GM23338 (cell line): ENCODE data around the gene UBE2G2. TPM values are rescaled to one million over a fixed set of nuclear protein-coding genes. Genes with fewer than 3 reads are reported as not detected.

Source experiments
- ATAC-seq: fragments of 200-7000 bp; cut with Tn5 transposase; 3 replicates; pipeline ENCODE4 v1.9.1; 2020
- DNase-seq: peaks from one replicate; pipeline ENCODE4 v3.0.0-alpha.2; 2015; ENCODE audit warnings: low spot score
- H2AFZ ChIP-seq: fragments of 200-600 bp; sonication (generic); 2 replicates; pipeline ENCODE4 v1.8.0; 2016; ENCODE audit warnings: antibody characterized with exemption, mild to moderate bottlenecking, moderate library complexity
- H3F3A ChIP-seq: fragments of 200-600 bp; sonication (generic); replicated peaks from 2 replicates; pipeline ENCODE4 v1.8.0; 2017; ENCODE audit warnings: antibody characterized with exemption, mixed run types, low read depth
- H3K27ac ChIP-seq: fragments of 200-600 bp; sonication (generic); 2 replicates; pipeline ENCODE4 v1.6.1; 2016; ENCODE audit warnings: low read depth
- H3K27me3 ChIP-seq: fragments of 200-600 bp; sonication (generic); 2 replicates; pipeline ENCODE4 v1.8.0; 2016; ENCODE audit warnings: mild to moderate bottlenecking, mixed run types, moderate library complexity; ENCODE audit not compliant: insufficient read depth
- H3K36me3 ChIP-seq: fragments of 200-600 bp; sonication (generic); 2 replicates; pipeline ENCODE4 v1.8.0; 2016; ENCODE audit warnings: mild to moderate bottlenecking; ENCODE audit not compliant: insufficient read depth
- H3K4me1 ChIP-seq: fragments of 200-600 bp; sonication (generic); 2 replicates; pipeline ENCODE4 v1.8.0; 2016; ENCODE audit warnings: mild to moderate bottlenecking, moderate library complexity; ENCODE audit not compliant: insufficient read depth
- H3K4me2 ChIP-seq: fragments of 200-600 bp; sonication (generic); 2 replicates; pipeline ENCODE4 v1.7.1; 2017; ENCODE audit warnings: mixed run types
- H3K4me3 ChIP-seq: fragments of 200-600 bp; sonication (generic); 2 replicates; pipeline ENCODE4 v1.6.1; 2016; ENCODE audit warnings: mixed run types
- H3K79me2 ChIP-seq: fragments of 200-600 bp; sonication (generic); replicated peaks from 2 replicates; pipeline ENCODE4 v1.8.0; 2017; ENCODE audit warnings: mild to moderate bottlenecking; ENCODE audit not compliant: insufficient read depth
- H3K9me2 ChIP-seq: fragments of 200-600 bp; sonication (generic); 2 replicates; pipeline ENCODE4 v1.8.0; 2017; ENCODE audit not compliant: insufficient read depth
- H4K20me1 ChIP-seq: fragments of 200-600 bp; sonication (generic); replicated peaks from 2 replicates; pipeline ENCODE4 v1.8.0; 2017; ENCODE audit warnings: mild to moderate bottlenecking; ENCODE audit not compliant: insufficient read depth
- H3K27ac Mint-ChIP-seq: 2 replicates; pipeline ENCODE4 v1.8.0; 2020; ENCODE audit warnings: inconsistent platforms, mild to moderate bottlenecking, moderate library complexity, mixed read lengths
- H3K27me3 Mint-ChIP-seq: 3 replicates; pipeline ENCODE4 v1.8.0; 2022; ENCODE audit warnings: low read depth, mild to moderate bottlenecking, moderate library complexity, mixed read lengths, inconsistent platforms; ENCODE audit not compliant: insufficient read depth, poor library complexity
- H3K36me3 Mint-ChIP-seq: 3 replicates; pipeline ENCODE4 v1.8.0; 2021; ENCODE audit warnings: low read depth, mild to moderate bottlenecking, inconsistent platforms, moderate library complexity, mixed read lengths
- H3K4me1 Mint-ChIP-seq: 3 replicates; pipeline ENCODE4 v1.8.0; 2020; ENCODE audit warnings: mild to moderate bottlenecking, inconsistent platforms, mixed read lengths
- H3K4me3 Mint-ChIP-seq: 3 replicates; pipeline ENCODE4 v1.8.0; 2021; ENCODE audit warnings: moderate library complexity, mild to moderate bottlenecking, inconsistent platforms, mixed read lengths
- H3K9me3 Mint-ChIP-seq: 3 replicates; pipeline ENCODE4 v1.8.0; 2020; ENCODE audit warnings: moderate library complexity, mild to moderate bottlenecking, inconsistent platforms, mixed read lengths
- CREB1 ChIP-seq: fragments of 250-450 bp; sonication (Bioruptor Pico); IDR thresholded peaks from 2 replicates; pipeline ENCODE4 v1.5.0; 2020; ENCODE audit warnings: low read depth, mild to moderate bottlenecking, moderate library complexity
- CTCF ChIP-seq, 2 experiments: fragments of 200-600 bp in 1 of 2; sonication (generic) in 1 of 2; conservative IDR thresholded peaks; 2 replicates each; pipeline versions ENCODE4 v1.5.1 to v1.6.1; 2016 to 2017; ENCODE audit warnings: antibody characterized with exemption in 2 of 2, low read depth in 2 of 2, mild to moderate bottlenecking in 2 of 2, moderate library complexity in 1 of 2
- ETS1 ChIP-seq: IDR thresholded peaks from 2 replicates; pipeline ENCODE4 v1.6.1; 2016; ENCODE audit warnings: antibody characterized with exemption
- EZH2 ChIP-seq: fragments of 200-600 bp; sonication (generic); IDR thresholded peaks from one replicate; pipeline ENCODE4 v1.8.0; 2017; ENCODE audit warnings: antibody characterized with exemption, mild to moderate bottlenecking, low read depth; ENCODE audit not compliant: unreplicated experiment
- EZH2phosphoT487 ChIP-seq: fragments of 200-600 bp; sonication (generic); IDR thresholded peaks from one replicate; pipeline ENCODE4 v1.8.1; 2018; ENCODE audit warnings: antibody characterized with exemption; ENCODE audit not compliant: unreplicated experiment
- JUNB ChIP-seq: IDR thresholded peaks from one replicate; pipeline ENCODE4 v1.6.1; 2016; ENCODE audit warnings: antibody characterized with exemption; ENCODE audit not compliant: unreplicated experiment
- STAT1 ChIP-seq: IDR thresholded peaks from one replicate; pipeline ENCODE4 v1.6.1; 2016; ENCODE audit warnings: antibody characterized with exemption; ENCODE audit not compliant: unreplicated experiment
- ZNF114 ChIP-seq: fragments of 250-450 bp; sonication (Bioruptor Pico); IDR thresholded peaks from 2 replicates; pipeline ENCODE4 v1.5.0; 2020; ENCODE audit warnings: mild to moderate bottlenecking, moderate library complexity
- ZNF331 ChIP-seq: fragments of 250-450 bp; sonication (Bioruptor Pico); IDR thresholded peaks from 2 replicates; pipeline ENCODE4 v1.5.0; 2020; ENCODE audit warnings: low read depth, mild to moderate bottlenecking, moderate library complexity
- ZNF462 ChIP-seq: fragments of 250-450 bp; sonication (Bioruptor Pico); IDR thresholded peaks from 2 replicates; pipeline ENCODE4 v1.5.0; 2020; ENCODE audit warnings: mild to moderate bottlenecking, moderate library complexity
- polyA plus RNA-seq: library from polyadenylated mRNA; unstranded; fragments of >200 nt; fragmentation: Nextera tagmentation; extraction: Ambion mirVana; gene quantifications from 2 replicates; pipeline ENCODE4 v1.2.1, GENCODE V29; 2016
- total RNA-seq: library from RNA; depleted of rRNA; stranded (reverse); fragments of >200 nt; shearing (Covaris generic); gene quantifications from 2 replicates; pipeline ENCODE4 v1.2.3, GENCODE V29; 2014

Gene UBE2G2
- total and polyA plus RNA-seq, 2 experiments from 2014 or later, result 66.4 to 100 TPM

GRCh38 chr21:44840771-44841170 is 39.2 kb upstream of the UBE2G2 start (continued):
- TF ChIP-seq ETS1 (no peak), ZNF114 (CRISPR knock-in tag) (no peak)

GRCh38 chr21:44838951-44839350 is 37.3 kb upstream of the UBE2G2 start:
- no peak for DNase-seq
- Histone ChIP-seq H3F3A (no peaks in the 10 kb centered on the region), H3K27me3 (no peaks in the 10 kb centered on the region), H4K20me1 (no peaks in the 10 kb centered on the region), H3K36me3 (no peaks in the 10 kb centered on the region), H3K79me2 (no peaks in the 10 kb centered on the region), H3K4me1 (no peaks in the 10 kb centered on the region), H3K4me3 (no peak overlapping the region), H2AFZ (no peak overlapping the region), H3K4me2 (no peak overlapping the region), H3K9me2 (no peaks in the 10 kb centered on the region), H3K27ac (no peak overlapping the region)
- Mint-ChIP-seq H3K27me3 (peaks cover 8% of the 10 kb centered on the region), H3K4me1 (no peaks in the 10 kb centered on the region), H3K27ac (no peak overlapping the region), H3K9me3 (no peaks in the 10 kb centered on the region), H3K4me3 (no peak overlapping the region), H3K36me3 (no peaks in the 10 kb centered on the region)
- no peak for ATAC-seq
- TF ChIP-seq ZNF331, result no peak
- TF ChIP-seq EZH2, result no peak
- TF ChIP-seq JUNB, result no peak
- TF ChIP-seq STAT1, result no peak
- TF ChIP-seq EZH2phosphoT487, result no peak
- TF ChIP-seq CTCF (conservative IDR thresholded peaks at IDR 0.05; ENCODE audit: low read depth in 2 of 2), result no peak
- TF ChIP-seq CREB1 (CRISPR knock-in tag), result no peak
- TF ChIP-seq ZNF462 (CRISPR knock-in tag), result no peak
- TF ChIP-seq ZNF114 (CRISPR knock-in tag), result no peak
- TF ChIP-seq ETS1, result no peak
